Skin of body (tissue), 2 donors: ENCODE measurements around the gene DERL3. TPM values are rescaled to one million over a fixed set of nuclear protein-coding genes. Genes with fewer than 3 reads are reported as not detected.

ENCODE experiments used
- DNase-seq: peaks from one replicate; lab custom pipeline; 2025; lab: John Stamatoyannopoulos, UW
- total RNA-seq: library from RNA; depleted of rRNA; stranded (reverse); fragments of >200 nt; gene quantifications from one replicate; pipeline ENCODE4 v1.2.3, GENCODE V29; 2014

DERL3 gene
- total RNA-seq, 1 donor from 2014 or later, result 0.49 TPM

GRCh38 chr22:23847310-23847920, 8.6 kb upstream of the DERL3 start:
- DNase-seq, result no peak

- DNase-seq, result no peak
These were observed 7.3 kb upstream of the DERL3 start for GRCh38 chr22:23846081-23846469.

GRCh38 chr22:23845265-23846080, 6.7 kb upstream of the DERL3 start:
- DNase-seq, result no peak

GRCh38 chr22:23844739-23845202, 6.0 kb upstream of the DERL3 start:
- DNase-seq, result no peak

GRCh38 chr22:23842599-23842998, 3.8 kb upstream of the DERL3 start:
- no peak for DNase-seq

GRCh38 chr22:23841736-23842445, 3.1 kb upstream of the DERL3 start:
- DNase-seq, result no peak

GRCh38 chr22:23841292-23841691, 2.5 kb upstream of the DERL3 start:
- DNase-seq, result no peak

GRCh38 chr22:23840026-23840425, 1.2 kb upstream of the DERL3 start:
- DNase-seq, result no peak

GRCh38 chr22:23837911-23838680, 710 bp downstream of the DERL3 start:
- no peak for DNase-seq

- DNase-seq, result no peak
These were observed 1.3 kb downstream of the DERL3 start for GRCh38 chr22:23837496-23837859.

- no peak for DNase-seq
These were observed 1.9 kb downstream of the DERL3 start for GRCh38 chr22:23836692-23837495.

GRCh38 chr22:23836281-23836680, 2.5 kb downstream of the DERL3 start:
- no peak for DNase-seq

GRCh38 chr22:23835484-23836144, 3.2 kb downstream of the DERL3 start:
- DNase-seq, result no peak

GRCh38 chr22:23834793-23835483, 3.9 kb downstream of the DERL3 start:
- no peak for DNase-seq

GRCh38 chr22:23834406-23834792, 4.4 kb downstream of the DERL3 start:
- DNase-seq, result no peak

- no peak for DNase-seq
These were observed 4.9 kb downstream of the DERL3 start for GRCh38 chr22:23833911-23834317.

- no peak for DNase-seq
These were observed 5.6 kb downstream of the DERL3 start for GRCh38 chr22:23833017-23833751.

- DNase-seq, result no peak
These were observed 6.4 kb downstream of the DERL3 start for GRCh38 chr22:23832226-23833016.
